Stimulated activated CD8-positive, alpha-beta memory T cell treated with anti-CD3 and anti-CD28 coated beads, Interleukin-4, amount 100 ng/mL, for 48 hours (primary cell): ENCODE measurements around the gene ITGA1.
"Not testable (repeated sequence)": the region's sequence is repeated elsewhere in the genome, so short reads cannot be mapped to it uniquely, and the experiment has no call there.

Experiments used
- DNase-seq: peaks from one replicate; pipeline ENCODE4 v3.0.0-alpha.2; 2020

Gene ITGA1

GRCh38 chr5:52802272-52802973, 14.7 kb downstream of the ITGA1 start:
- no peak for DNase-seq

- DNase-seq = no peak
Measured at GRCh38 chr5:52802974-52803336, 15.2 kb downstream of the ITGA1 start.

- no peak for DNase-seq
Measured at GRCh38 chr5:52804387-52804791, 16.7 kb downstream of the ITGA1 start.

GRCh38 chr5:52804981-52805380, 17.3 kb downstream of the ITGA1 start:
- DNase-seq = no peak

DNA sequence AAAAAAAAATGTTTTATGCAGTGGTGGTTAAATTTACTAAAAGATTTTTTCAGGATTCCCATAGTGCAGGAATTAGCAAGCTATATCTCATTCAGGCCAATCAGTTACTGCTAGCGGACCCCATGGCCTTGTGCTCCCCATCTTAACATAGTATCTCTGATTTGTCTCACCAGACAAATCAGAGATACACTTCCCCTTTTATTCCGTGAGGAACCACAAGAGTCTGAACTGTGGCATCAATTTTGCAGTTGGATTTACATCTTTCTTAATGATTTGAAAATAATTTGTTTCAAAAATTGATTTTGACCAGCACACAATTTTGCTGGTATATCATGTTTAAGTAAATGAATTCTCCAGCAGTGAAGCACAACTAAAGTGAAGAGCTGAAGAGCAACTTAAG, 17.9 kb downstream of the ITGA1 start:
- DNase-seq = no peak

DNA sequence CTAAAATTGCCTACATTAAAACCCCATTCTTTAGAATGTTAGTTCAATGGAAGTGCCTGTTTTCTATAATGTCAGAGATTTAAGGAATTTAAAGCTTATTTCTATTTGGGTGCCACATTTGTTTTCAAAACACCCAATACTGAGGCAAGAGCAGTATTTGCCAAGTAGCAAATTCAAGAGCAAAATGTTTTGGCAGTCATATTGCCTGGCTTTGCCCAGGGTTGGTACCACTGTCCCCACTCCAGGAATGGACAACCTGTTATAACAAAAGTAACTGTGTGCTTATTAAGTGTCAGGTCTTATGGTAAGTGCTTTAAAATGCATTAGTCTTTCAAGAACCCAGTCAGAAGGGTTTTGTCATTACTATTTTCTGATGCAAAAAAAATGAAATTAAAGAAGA, 19.3 kb downstream of the ITGA1 start:
- no peak for DNase-seq

DNA sequence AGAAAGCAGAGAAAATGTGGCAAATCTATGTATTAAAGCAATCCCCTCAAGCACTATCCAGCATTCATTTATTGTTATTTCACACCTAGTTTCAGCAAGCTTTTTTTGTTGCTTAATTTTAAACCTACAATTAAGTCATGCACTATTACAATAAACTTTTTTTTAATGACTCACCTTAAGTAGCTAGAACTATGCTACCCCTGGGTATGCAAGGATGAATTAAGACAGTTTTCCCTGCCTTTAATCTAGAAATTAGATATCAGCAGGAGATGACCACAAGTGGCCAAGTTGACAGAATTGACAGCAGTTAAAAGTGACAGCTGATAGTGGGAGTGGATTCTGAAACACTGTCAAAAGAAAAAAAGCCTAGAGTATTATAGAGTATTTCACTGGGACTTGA, 20.0 kb downstream of the ITGA1 start:
- no peak for DNase-seq

DNA sequence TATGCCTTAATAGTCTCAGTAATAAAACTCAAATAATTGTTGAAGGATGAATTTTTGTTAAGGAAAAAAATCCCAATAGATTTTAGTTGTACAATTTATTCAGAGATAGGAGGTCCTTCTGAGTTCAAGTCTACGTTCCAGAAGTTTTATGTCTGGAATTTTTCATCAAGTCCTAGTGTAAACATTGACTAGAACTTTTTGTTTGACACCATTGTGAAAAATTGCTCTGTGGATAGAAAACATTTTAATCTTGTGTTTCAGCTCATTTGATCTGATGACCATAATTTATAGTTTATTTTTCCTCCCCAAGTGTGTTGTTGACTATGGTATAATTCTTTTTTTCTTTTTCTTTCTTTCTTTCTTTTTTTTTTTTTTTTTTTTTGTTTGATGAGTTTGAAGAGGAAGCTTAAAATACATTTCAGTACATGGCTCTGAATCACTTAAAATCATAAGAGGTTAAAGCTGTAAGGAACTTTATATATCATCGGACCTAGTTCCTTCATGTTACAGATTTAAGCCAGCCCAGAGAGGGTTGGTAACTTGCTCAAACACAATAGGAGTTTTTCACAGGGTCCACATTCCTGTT, 20.7 kb downstream of the ITGA1 start:
- no peak for DNase-seq

GRCh38 chr5:52809884-52810283, 22.2 kb downstream of the ITGA1 start:
- DNase-seq = no peak

- DNase-seq = no peak
Measured at GRCh38 chr5:52810426-52810825, 22.7 kb downstream of the ITGA1 start.

- DNase-seq = no peak
Measured at GRCh38 chr5:52811067-52811749, 23.5 kb downstream of the ITGA1 start.

GRCh38 chr5:52814352-52815148, 26.8 kb downstream of the ITGA1 start:
- no peak for DNase-seq

DNA sequence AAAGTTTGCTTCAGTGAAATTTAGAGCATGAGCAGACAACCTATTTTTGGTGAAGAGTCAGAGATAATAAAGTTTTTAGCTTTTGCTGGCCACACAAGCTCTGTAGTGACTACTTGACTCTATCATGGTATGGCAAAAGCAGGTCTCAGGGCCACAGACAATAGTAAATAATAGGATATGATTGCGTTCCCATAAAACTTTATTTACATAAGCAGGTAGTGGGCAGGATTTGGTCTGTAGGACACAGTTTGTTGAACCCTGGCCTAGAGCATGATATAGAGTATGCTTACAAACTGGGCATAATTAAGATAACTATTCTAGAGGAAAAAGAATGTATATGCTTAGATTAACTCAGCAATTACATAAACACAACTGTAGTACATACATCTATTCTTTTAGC, 30.1 kb downstream of the ITGA1 start:
- no peak for DNase-seq

- DNase-seq = no peak
Measured at GRCh38 chr5:52818360-52818759, 30.6 kb downstream of the ITGA1 start.

GRCh38 chr5:52818807-52819206, 31.1 kb downstream of the ITGA1 start:
- not testable (repeated sequence) for DNase-seq

- DNase-seq = no peak
Measured at GRCh38 chr5:52821901-52822300, 34.2 kb downstream of the ITGA1 start.

DNA sequence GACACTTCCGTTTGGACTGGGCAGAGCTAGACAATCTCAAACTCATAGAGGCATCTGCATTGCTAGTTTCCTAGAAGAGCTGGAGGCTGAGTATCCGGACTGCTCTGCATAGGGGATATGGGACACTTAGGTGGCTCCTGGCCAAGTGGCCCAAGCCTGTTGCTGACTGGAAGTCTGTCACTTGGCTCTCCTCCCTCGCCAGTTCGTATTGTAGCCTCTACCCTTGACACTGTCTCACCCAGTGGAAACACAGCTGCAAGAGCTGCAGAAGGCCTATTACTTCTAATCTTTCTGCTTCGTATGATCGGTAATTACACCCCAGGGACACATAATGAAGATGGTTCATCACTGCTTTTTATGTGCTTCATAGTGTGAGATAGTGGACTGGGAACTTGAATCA, 34.7 kb downstream of the ITGA1 start:
- DNase-seq = no peak

GRCh38 chr5:52824827-52825226, 37.1 kb downstream of the ITGA1 start:
- DNase-seq = no peak

GRCh38 chr5:52825826-52826225, 38.1 kb downstream of the ITGA1 start:
- DNase-seq = no peak

DNA sequence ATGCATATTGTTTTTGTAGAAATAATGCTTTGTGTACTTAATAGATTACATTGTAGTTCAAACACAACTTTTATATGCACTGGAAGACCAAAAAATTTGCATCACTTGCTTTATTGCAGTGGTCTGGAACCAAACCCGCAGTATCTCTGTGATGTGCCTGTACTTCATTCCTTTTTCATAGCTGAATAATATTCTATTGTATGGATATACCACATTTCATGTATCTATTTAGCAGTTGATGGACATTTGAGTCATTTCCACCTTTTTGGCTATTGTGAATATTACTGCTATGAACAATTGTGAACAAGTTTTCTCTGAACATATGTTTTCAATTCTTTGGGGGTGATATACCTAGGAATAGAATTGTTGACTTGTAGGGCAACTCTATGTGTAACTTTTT, 40.1 kb downstream of the ITGA1 start:
- no peak for DNase-seq

DNA sequence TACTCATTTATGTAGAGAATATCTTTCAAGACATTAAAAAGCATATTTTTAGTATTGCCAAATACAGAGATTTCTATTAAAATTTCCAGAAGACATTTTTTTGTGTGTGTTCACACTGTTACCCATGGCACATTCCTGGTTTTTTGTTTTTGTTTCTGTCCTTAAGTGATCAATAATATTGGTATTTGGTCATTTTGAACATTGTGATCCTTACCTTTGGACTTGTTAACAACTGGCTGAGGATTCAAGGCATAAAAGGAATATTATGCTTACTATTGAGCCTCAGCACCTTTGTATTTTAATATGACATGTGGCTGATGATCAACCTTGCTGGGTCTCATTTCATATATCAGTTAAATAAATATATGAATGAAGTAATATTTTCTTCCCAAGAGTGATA, 41.9 kb downstream of the ITGA1 start:
- DNase-seq = no peak

- no peak for DNase-seq
Measured at GRCh38 chr5:52830650-52831049, 42.9 kb downstream of the ITGA1 start.

DNA sequence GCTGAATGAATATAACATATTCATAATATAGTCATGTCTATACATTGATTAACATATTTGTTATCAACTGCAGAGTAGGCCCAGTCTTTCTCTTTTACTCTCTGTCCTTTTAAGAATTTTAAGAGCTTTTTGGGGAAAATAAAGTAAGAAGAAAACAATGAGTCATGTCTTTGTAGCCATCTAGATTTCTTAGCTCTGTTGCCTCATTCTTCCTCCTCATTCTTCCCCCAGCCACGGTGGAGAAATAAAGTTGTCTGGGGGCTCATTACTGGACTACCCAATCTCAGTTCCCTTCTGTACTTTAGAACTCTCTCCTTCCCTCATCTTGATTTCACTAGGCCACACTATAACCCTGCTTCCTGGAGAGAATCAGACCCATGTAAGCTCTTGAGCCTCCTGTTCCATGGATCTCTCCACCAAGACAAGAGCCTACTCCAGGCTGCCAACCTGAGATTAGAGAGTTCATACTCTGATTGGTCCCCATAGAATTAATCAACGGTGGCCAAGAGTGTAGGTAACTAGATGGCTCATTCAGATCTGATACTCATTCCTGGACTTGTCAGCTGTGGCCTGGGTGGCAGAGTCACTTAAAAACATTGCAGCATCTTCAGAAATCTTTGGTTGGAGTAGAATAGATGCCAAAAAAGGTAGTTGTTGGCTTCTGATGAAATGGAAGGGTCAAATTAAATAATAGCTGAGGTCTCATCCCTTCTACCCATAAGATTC, 44.2 kb downstream of the ITGA1 start:
- DNase-seq = no peak
